DOHH2 (cell line): Measurements from ENCODE around the gene DDX17.

Experiments
- H3F3A ChIP-seq: fragments of 200-600 bp; sonication (generic), shearing (Covaris generic); 2 replicates; pipeline ENCODE4 v1.6.0; 2016; ENCODE audit warnings: antibody characterized with exemption, mild to moderate bottlenecking; ENCODE audit not compliant: control insufficient read depth, insufficient read depth
- H3K27ac ChIP-seq: fragments of 200-600 bp; sonication (generic); 2 replicates; pipeline ENCODE4 v1.5.1; 2014; ENCODE audit warnings: low read depth, mild to moderate bottlenecking, low read length, moderate library complexity
- H3K27me3 ChIP-seq: fragments of 200-600 bp; sonication (generic); 2 replicates; pipeline ENCODE4 v1.6.1; 2014; ENCODE audit warnings: mild to moderate bottlenecking, low read length, mixed read lengths; ENCODE audit not compliant: control insufficient read depth
- H3K36me3 ChIP-seq: fragments of 200-600 bp; sonication (generic); 2 replicates; pipeline ENCODE4 v1.6.1; 2014; ENCODE audit warnings: mild to moderate bottlenecking, low read length, moderate library complexity, mixed read lengths; ENCODE audit not compliant: control insufficient read depth
- H3K4me1 ChIP-seq: fragments of 200-600 bp; sonication (generic); 2 replicates; pipeline ENCODE4 v1.6.1; 2014; ENCODE audit warnings: mild to moderate bottlenecking, low read length, mixed read lengths; ENCODE audit not compliant: control insufficient read depth
- H3K4me2 ChIP-seq: fragments of 200-600 bp; sonication (generic); 2 replicates; pipeline ENCODE4 v1.6.0; 2014; ENCODE audit warnings: mild to moderate bottlenecking, low read length, moderate library complexity
- H3K4me3 ChIP-seq: fragments of 200-600 bp; sonication (generic); 2 replicates; pipeline ENCODE4 v1.5.1; 2014; ENCODE audit warnings: mild to moderate bottlenecking, low read length, mixed read lengths
- H3K79me2 ChIP-seq: fragments of 200-600 bp; sonication (generic); 2 replicates; pipeline ENCODE4 v1.6.1; 2014; ENCODE audit warnings: mild to moderate bottlenecking, low read length, mixed read lengths; ENCODE audit not compliant: control insufficient read depth
- H3K9me2 ChIP-seq: fragments of 200-600 bp; sonication (generic); replicated peaks from 2 replicates; pipeline ENCODE4 v1.6.1; 2014; ENCODE audit warnings: mild to moderate bottlenecking, low read length, mixed read lengths; ENCODE audit not compliant: control insufficient read depth
- H3K9me3 ChIP-seq: fragments of 200-600 bp; sonication (generic); 2 replicates; pipeline ENCODE4 v1.6.1; 2014; ENCODE audit warnings: antibody characterized with exemption, low read length, mixed read lengths; ENCODE audit not compliant: control insufficient read depth, insufficient read depth
- H4K20me1 ChIP-seq: fragments of 200-600 bp; sonication (generic); 2 replicates; pipeline ENCODE4 v1.6.0; 2014; ENCODE audit warnings: low read depth, mild to moderate bottlenecking, antibody characterized with exemption, low read length, moderate library complexity; ENCODE audit not compliant: control insufficient read depth, insufficient read depth
- EZH2phosphoT487 ChIP-seq: fragments of 200-600 bp; sonication (generic); IDR thresholded peaks from 2 replicates; pipeline ENCODE4 v1.6.1; 2017; ENCODE audit warnings: borderline replicate concordance, mild to moderate bottlenecking, antibody characterized with exemption, low read length, moderate library complexity, mixed read lengths
- TF ChIP-seq, protein P1 (sequence below): fragments of 200-600 bp; sonication (generic); IDR thresholded peaks from one replicate; pipeline ENCODE4 v1.5.1; 2014; ENCODE audit warnings: antibody characterized with exemption, mild to moderate bottlenecking, low read depth, low read length; ENCODE audit not compliant: poor library complexity, severe bottlenecking

DDX17 gene

DNA sequence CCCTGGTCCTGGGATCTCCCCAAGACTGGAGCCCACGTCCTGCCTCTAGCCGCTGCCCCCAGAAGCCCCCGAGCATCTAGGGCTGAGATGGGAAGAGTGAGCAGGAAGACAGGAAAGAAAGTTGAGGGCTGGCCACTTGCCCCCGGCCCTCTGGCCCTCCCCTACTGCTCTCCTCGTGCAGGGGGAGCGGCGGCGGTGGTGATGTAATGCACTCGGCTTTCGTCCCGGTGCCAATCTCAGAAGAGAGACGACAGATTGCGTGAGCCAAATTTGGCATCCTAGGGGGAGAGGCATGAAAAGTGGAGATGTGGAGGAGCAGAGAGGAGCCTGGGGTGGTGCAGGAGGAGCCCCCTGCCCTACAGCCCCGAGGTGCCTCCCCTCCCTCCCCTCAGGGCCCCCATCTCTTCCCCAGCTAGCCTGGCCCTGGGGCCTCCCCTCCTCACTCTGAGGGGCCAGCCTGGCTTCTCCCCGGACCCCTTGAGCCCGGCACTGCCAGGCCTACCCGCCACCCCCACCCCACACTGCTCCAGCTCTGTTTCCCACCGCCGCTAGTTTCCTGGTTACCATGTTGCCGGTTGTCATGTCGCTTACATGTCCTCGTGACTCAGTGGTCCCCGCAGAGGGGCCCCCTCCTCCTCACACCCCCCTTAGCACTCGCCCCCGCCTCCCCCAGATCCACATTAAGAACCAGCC, 53.6 kb downstream of the DDX17 start:
- Histone ChIP-seq H3K27me3 (peaks cover 44% of the 10 kb centered on the region), H3K79me2 (no peaks in the 10 kb centered on the region), H4K20me1 (no peaks in the 10 kb centered on the region), H3K36me3 (no peaks in the 10 kb centered on the region), H3K9me2 (no peaks in the 10 kb centered on the region), H3K4me2 (no peak overlapping the region), H3F3A (no peaks in the 10 kb centered on the region), H3K27ac (no peak overlapping the region), H3K9me3 (no peaks in the 10 kb centered on the region), H3K4me1 (peaks cover 5% of the 10 kb centered on the region), H3K4me3 (no peak overlapping the region)
- TF ChIP-seq, protein P1, sequence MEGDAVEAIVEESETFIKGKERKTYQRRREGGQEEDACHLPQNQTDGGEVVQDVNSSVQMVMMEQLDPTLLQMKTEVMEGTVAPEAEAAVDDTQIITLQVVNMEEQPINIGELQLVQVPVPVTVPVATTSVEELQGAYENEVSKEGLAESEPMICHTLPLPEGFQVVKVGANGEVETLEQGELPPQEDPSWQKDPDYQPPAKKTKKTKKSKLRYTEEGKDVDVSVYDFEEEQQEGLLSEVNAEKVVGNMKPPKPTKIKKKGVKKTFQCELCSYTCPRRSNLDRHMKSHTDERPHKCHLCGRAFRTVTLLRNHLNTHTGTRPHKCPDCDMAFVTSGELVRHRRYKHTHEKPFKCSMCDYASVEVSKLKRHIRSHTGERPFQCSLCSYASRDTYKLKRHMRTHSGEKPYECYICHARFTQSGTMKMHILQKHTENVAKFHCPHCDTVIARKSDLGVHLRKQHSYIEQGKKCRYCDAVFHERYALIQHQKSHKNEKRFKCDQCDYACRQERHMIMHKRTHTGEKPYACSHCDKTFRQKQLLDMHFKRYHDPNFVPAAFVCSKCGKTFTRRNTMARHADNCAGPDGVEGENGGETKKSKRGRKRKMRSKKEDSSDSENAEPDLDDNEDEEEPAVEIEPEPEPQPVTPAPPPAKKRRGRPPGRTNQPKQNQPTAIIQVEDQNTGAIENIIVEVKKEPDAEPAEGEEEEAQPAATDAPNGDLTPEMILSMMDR: no peak

GRCh38 chr22:38451864-38452263, 54.2 kb downstream of the DDX17 start:
- no peaks in the 10 kb centered on the region for H3K79me2 ChIP-seq
- no peaks in the 10 kb centered on the region for H3K36me3 ChIP-seq
- H3K27me3 ChIP-seq: peaks cover 38% of the 10 kb centered on the region
- H3K27ac ChIP-seq: no peak overlapping the region
- H3K9me2 ChIP-seq: no peaks in the 10 kb centered on the region
- no peak overlapping the region for H3K4me2 ChIP-seq
- H3K4me1 ChIP-seq: peaks cover 5% of the 10 kb centered on the region
- no peak overlapping the region for H3K4me3 ChIP-seq
- H3K9me3 ChIP-seq: no peaks in the 10 kb centered on the region
- no peaks in the 10 kb centered on the region for H3F3A ChIP-seq
- TF ChIP-seq, protein P1: no peak
- no peak for TF ChIP-seq EZH2phosphoT487
- H4K20me1 ChIP-seq: no peaks in the 10 kb centered on the region

- no peak overlapping the region for H3K4me2 ChIP-seq
- TF ChIP-seq, protein P1: no peak
- no peak for TF ChIP-seq EZH2phosphoT487
- no peaks in the 10 kb centered on the region for H3K9me3 ChIP-seq
- no peaks in the 10 kb centered on the region for H4K20me1 ChIP-seq
- H3K27me3 ChIP-seq: peaks cover 33% of the 10 kb centered on the region
- no peaks in the 10 kb centered on the region for H3F3A ChIP-seq
- no peaks in the 10 kb centered on the region for H3K9me2 ChIP-seq
- no peak overlapping the region for H3K4me3 ChIP-seq
- H3K27ac ChIP-seq: no peak overlapping the region
- H3K4me1 ChIP-seq: peaks cover 5% of the 10 kb centered on the region
- H3K36me3 ChIP-seq: no peaks in the 10 kb centered on the region
- H3K79me2 ChIP-seq: no peaks in the 10 kb centered on the region
Observed at GRCh38 chr22:38451404-38451803, 54.7 kb downstream of the DDX17 start.
